ENCODE measurements around the gene SMURF1.
"Not testable (repeated sequence)": the region's sequence is repeated elsewhere in the genome, so short reads cannot be mapped to it uniquely, and the experiment has no call there.

SMURF1 gene

DNA sequence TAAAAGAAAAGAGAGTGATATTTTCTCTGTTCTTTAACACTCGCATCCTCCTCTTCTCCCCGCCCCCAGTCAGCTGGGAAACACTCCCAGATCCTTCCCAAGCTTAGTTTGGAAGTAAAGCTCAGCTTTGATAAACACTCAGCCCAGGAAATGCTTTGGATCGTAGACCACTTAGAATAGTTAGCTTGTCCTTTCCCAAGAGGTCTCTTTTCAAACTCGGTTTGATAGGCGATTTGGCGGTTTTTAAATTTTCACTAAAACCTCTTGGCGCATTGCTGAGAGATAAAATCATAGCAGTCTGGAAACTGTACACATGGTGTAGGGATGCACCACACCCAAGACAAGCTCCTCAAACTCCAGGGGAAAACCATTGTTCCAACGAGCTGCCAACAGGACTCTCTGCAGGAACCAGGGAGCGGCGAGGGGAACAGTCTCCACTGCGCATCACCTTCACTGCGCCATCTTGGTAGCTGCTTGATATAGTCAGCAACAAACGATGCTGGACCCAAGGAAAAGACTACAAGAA is 22.3 kb downstream of the SMURF1 start:
- DNase-seq (ENCODE audit: low spot score): no peak

DNA sequence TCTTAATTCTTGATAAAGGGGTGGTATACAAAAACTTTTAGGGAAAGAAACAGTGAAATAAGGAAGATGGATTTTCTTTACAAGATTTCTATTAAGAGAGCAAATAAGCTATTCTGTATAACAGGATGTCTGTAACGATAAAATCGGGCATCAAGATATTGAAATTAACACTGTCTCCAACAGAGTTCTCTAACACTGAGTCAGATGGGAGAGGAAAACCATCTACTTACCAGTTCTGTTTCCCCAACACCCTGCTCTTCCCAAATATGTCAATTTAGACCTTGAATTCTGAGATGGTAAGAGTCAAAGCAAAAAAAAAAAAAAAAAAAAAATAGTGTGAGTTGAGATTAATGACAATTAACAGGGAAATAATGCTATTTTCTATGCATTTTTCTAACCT is 23.0 kb downstream of the SMURF1 start:
- DNase-seq (ENCODE audit: low spot score): no peak

DNA sequence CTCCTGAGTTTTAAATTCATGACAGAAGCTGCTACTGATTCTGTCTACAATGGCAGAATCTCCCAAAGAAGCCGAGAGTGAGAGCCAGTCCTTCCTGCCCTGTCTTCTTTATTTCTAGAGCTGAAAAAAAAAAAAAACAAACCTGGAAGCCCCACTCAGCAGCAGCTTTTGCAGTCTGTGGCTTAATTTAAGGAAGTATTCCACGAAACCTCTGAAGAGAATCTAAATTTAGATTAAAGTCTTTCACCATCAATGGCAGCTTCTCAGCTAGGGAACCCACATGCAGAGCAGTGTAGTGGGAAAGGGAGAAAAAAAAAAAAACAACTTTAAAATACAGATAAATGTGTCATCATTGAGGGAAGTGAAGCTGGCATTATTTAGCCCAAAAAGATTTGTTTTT is 23.4 kb downstream of the SMURF1 start:
- DNase-seq (ENCODE audit: low spot score): no peak

- no peak for DNase-seq (ENCODE audit: low spot score)
Observed at GRCh38 chr7:99118077-99118476, 25.8 kb downstream of the SMURF1 start.

GRCh38 chr7:99116144-99116543 is 27.8 kb downstream of the SMURF1 start:
- DNase-seq (ENCODE audit: low spot score): no peak

GRCh38 chr7:99115379-99115778 is 28.5 kb downstream of the SMURF1 start:
- DNase-seq (ENCODE audit: low spot score): no peak

- DNase-seq (ENCODE audit: low spot score): no peak
Observed at GRCh38 chr7:99112979-99113378, 30.9 kb downstream of the SMURF1 start.

- DNase-seq (ENCODE audit: low spot score): no peak
Observed at GRCh38 chr7:99112097-99112496, 31.8 kb downstream of the SMURF1 start.

GRCh38 chr7:99111591-99111990 is 32.3 kb downstream of the SMURF1 start:
- DNase-seq (ENCODE audit: low spot score): no peak

DNA sequence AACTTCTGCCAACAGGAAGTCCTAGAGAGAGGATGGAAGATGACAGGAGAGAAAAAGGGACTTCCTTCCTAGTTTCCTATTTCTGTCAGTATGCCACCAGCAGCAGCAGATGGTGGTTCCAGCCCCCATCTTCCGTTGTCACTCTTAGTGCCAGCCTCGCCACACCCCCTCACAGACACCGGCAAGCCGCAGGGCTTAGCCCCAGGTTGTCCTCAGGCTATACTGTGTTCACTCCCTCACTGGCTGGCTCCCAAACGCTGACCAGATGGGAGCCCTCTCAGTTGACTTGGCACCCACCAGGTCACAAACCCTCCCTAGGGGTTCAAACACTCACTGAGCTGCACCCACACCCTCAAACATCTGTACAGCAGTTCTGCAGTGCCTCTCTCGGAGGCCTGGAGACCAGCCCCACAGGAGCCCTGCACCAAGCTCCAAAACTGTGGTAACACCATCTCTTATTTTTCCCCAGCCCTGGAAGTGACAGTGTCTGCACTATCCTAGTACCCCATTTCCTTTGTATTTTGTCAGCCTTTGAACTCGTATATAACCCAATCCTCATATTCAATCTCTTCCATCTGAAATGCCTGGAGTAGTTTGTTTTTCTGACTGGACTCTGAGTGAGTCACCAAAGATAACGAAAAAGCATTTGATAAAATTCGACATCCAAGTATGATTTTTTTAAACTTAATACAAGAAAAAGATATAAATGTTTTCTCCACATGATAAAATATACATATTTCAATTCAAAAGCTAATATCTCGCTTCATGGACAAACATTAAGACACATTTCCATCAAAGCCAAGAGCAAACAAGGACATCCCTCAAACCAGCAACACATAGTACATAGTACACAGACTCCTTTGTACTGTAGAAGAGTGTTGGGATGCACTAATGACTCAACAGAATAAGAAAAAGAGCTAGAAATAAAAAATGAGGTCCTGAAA is 34.5 kb downstream of the SMURF1 start:
- no peak for DNase-seq (ENCODE audit: low spot score)

- no peak for DNase-seq (ENCODE audit: low spot score)
Observed at GRCh38 chr7:99108613-99109012, 35.3 kb downstream of the SMURF1 start.

DNA sequence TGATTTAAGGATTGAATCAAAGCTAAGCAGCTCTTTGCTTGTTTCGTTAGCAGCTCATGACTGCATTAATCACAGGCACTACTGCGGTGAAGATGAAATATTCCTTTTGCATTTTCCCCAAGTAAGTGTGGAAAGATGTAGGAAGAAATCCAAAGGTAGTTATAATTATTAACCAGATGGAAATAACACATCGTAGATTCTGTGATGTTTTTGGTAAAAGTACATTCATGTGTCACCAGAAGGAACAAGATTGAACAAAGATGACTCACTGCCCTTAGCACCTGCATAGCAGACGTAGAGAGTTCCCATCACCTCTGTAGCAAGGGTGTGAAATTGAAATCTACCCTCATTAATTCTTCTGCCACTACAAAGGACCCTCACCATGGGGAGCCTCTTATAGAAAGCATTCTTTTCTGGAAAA is 37.1 kb downstream of the SMURF1 start:
- no peak for DNase-seq (ENCODE audit: low spot score)

DNA sequence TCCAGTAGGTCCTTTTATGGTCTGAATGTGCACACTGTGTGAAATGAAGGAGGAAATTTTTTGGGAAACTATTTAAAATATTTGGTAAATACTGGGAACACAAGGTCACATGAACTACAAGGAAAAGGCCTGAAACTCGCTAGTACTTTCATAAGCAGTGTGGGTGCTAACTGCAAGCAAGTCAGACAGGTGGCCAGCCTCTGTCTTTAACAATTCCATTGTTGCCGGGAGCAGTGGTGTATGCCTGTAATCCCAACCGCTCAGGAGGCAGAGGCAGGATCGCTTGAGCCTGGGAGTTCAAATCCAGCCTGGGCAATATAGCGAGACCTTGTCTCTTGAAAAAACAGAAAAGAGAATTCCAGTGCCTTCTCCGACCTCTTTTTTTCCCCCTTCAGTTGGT is 37.5 kb downstream of the SMURF1 start:
- no peak for DNase-seq (ENCODE audit: low spot score)

DNA sequence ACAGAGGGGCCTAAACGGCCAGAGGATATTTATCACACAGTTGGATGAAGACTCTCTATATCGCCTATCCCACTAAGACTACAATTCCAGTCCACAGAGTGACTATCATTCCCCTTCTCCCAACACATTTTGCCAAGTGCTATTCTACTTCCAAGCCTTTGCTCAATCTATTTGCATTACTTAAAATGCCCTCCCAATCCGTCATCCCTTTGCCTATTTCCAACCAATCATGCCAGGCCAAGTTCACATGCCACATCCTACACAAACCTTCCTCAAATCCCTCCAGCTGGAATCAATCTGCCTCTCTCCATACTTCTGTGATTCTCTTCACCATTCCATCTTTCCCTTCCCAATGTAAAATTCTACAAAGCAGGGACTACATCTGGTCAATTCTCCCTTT is 38.2 kb downstream of the SMURF1 start:
- no peak for DNase-seq (ENCODE audit: low spot score)

GRCh38 chr7:99104631-99105030 is 39.3 kb downstream of the SMURF1 start:
- no peak for DNase-seq (ENCODE audit: low spot score)

DNA sequence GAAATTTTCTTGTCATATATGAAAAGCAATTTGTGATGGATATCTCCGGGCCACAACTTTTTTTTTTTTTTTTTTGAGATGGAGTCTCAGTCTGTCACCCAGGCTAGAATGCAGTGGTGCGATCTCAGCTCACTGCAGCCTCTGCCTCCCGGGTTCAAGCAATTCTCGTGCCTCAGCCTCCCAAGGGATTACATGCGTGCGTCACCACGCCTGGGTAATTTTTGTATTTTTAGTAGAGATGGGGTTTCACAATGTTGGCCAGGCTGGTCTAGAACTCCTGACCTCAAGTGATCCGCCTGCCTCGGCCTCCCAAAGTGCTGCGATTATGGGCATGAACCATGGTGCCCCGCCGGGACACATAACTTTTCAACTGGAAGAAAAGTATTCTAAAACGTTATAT is 40.1 kb downstream of the SMURF1 start:
- not testable (repeated sequence) for DNase-seq (ENCODE audit: low spot score)

DNA sequence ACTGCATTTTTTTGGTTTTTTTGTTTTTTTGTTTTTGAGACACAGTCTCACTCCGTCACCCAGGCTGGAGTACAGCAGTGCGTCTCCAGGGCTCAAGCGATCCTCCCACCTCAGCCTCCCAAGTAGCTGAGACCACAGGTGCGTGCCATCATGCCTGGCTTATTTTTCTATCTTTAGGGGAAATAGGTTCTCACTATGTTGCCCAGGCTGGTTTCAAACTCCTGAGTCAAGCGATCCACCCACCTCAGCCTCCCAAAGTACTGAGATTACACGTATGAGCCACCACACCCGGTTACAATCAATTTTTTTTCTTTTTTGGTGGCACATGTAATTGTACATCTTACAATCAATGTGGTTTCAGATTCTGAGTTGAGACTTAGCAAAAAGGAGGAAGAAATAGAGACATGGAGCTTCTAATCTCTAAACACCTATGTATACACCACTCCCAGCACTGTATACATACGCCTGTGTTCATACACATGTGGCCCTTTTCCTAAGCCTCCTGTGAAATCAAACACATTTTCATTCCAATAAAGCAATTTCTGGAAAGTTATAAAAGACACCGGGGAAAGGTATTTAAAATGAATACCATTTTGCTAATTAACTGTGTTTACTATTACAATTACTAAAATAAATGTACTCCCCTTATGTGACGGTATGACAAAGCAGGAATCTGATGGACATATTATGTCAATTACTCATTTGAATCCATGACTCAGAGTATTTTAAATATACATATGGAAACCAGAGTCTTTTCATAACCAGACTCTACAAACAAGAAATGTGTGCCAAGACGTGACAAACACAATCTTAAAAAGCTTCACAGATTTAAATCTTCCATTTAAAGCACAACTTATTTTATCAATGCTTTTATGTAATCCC is 40.9 kb downstream of the SMURF1 start:
- no peak for DNase-seq (ENCODE audit: low spot score)

GRCh38 chr7:99102361-99102760 is 41.5 kb downstream of the SMURF1 start:
- DNase-seq (ENCODE audit: low spot score): no peak

- not testable (repeated sequence) for DNase-seq (ENCODE audit: low spot score)
Observed at GRCh38 chr7:99101516-99101915, 42.4 kb downstream of the SMURF1 start.

GRCh38 chr7:99099499-99100077 is 44.3 kb downstream of the SMURF1 start:
- no peak for DNase-seq (ENCODE audit: low spot score)

- DNase-seq (ENCODE audit: low spot score): peak; percentile 41
Observed at GRCh38 chr7:99098824-99099498, 44.9 kb downstream of the SMURF1 start.
